Subcutaneous adipose tissue (tissue), 4 donors: ENCODE measurements around the gene NET1. TPM values are rescaled to one million over a fixed set of nuclear protein-coding genes. Genes with fewer than 3 reads are reported as not detected.

Source experiments
- CTCF ChIP-seq: fragments of 450-650 bp; IDR thresholded peaks from one replicate; pipeline ENCODE4 v1.5.1; 2016; ENCODE audit warnings: low read depth, mild to moderate bottlenecking, control low read depth, antibody characterized with exemption, moderate library complexity
- total RNA-seq, 4 donors: library from RNA; depleted of rRNA; stranded (reverse); fragments of >200 nt; gene quantifications; one replicate each; pipeline ENCODE4 v1.1.0, GENCODE V29; 2016

NET1 gene
- total RNA-seq, 4 donors from 2014 or later, result 48.3 to 214 (median 82.9) TPM

- no peak for TF ChIP-seq CTCF
Measured at GRCh38 chr10:5497948-5498730, 85.8 kb downstream of the NET1 start.

GRCh38 chr10:5498791-5499492 is 86.6 kb downstream of the NET1 start:
- no peak for TF ChIP-seq CTCF

- TF ChIP-seq CTCF, result no peak
Measured at GRCh38 chr10:5499493-5500140, 87.3 kb downstream of the NET1 start, which contains the start of gene CALML5. TSS of gene CALML5 (minus strand) at chr10:5499570. CDS start at chr10:5499438, 132 bp downstream.

GRCh38 chr10:5500162-5500670 is 87.9 kb downstream of the NET1 start:
- TF ChIP-seq CTCF, result no peak

- no peak for TF ChIP-seq CTCF
Measured at GRCh38 chr10:5500910-5501309, 88.6 kb downstream of the NET1 start.

- no peak for TF ChIP-seq CTCF
Measured at GRCh38 chr10:5502061-5502521, 89.7 kb downstream of the NET1 start.
